GM19043 (cell line): ENCODE data around the gene NACC1.

Experiments used
- ATAC-seq: cut with Tn5 transposase; IDR thresholded peaks from one replicate; pipeline ENCODE4 v1.9.1; 2021; ENCODE audit warnings: low read depth; ENCODE audit not compliant: unreplicated experiment

Gene NACC1

GRCh38 chr19:13118424-13119193 is 545 bp downstream of the NACC1 start:
- no peak for ATAC-seq

- no peak for ATAC-seq
These were observed 1.6 kb downstream of the NACC1 start for GRCh38 chr19:13119627-13120026.

GRCh38 chr19:13120031-13120430 is 2.0 kb downstream of the NACC1 start:
- ATAC-seq, result no peak

GRCh38 chr19:13120817-13121216 is 2.8 kb downstream of the NACC1 start:
- no peak for ATAC-seq

GRCh38 chr19:13121551-13122274 is 3.6 kb downstream of the NACC1 start:
- ATAC-seq, result no peak

GRCh38 chr19:13122275-13122878 is 4.3 kb downstream of the NACC1 start:
- no peak for ATAC-seq

GRCh38 chr19:13122980-13123957 is 5.2 kb downstream of the NACC1 start:
- no peak for ATAC-seq

GRCh38 chr19:13127051-13127450 is 9.0 kb downstream of the NACC1 start:
- no peak for ATAC-seq

GRCh38 chr19:13127811-13128575 is 9.9 kb downstream of the NACC1 start:
- ATAC-seq, result no peak

- no peak for ATAC-seq
These were observed 10.5 kb downstream of the NACC1 start for GRCh38 chr19:13128583-13128982.

GRCh38 chr19:13129384-13129783 is 11.3 kb downstream of the NACC1 start:
- no peak for ATAC-seq

GRCh38 chr19:13130886-13131490 is 12.9 kb downstream of the NACC1 start:
- ATAC-seq, result no peak

GRCh38 chr19:13132471-13133180 is 14.6 kb downstream of the NACC1 start:
- ATAC-seq, result no peak

GRCh38 chr19:13133241-13133870 is 15.3 kb downstream of the NACC1 start:
- ATAC-seq, result no peak

GRCh38 chr19:13134626-13135025 is 16.6 kb downstream of the NACC1 start:
- no peak for ATAC-seq

GRCh38 chr19:13135068-13136062 is 17.3 kb downstream of the NACC1 start:
- ATAC-seq, result no peak

GRCh38 chr19:13137290-13137794 is 19.3 kb downstream of the NACC1 start:
- no peak for ATAC-seq
